Activated T-helper 9 cell treated with anti-CD3 and anti-CD28 coated beads, Interleukin-2, amount 50 U/mL, for 16 hours (primary cell): ENCODE results near the gene KIZ.
"Not testable (repeated sequence)": the region's sequence is repeated elsewhere in the genome, so short reads cannot be mapped to it uniquely, and the experiment has no call there.

Source experiments
- DNase-seq: peaks from one replicate; pipeline ENCODE4 v3.0.0-alpha.2; 2020; ENCODE audit warnings: low read depth

KIZ gene

DNA sequence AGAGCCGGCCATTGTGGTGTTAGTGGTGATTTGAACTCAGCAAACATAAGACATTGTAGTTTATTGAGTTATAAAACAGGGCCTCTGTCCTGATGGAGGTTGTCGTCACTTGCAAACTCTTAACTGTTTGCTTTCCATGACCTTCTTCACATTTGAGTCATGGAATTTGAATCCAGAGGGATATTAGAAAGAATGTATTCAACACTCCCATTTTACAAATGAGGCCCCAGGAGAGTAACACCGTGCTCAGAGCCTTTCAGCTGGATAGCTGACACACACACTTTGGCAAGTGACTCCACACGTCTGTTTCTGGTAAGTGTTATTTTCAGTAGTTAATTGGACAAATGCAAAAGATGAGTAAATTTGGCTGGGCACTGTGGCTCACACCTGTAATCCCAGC lies 104.8 kb downstream of the KIZ start:
- DNase-seq = no peak

DNA sequence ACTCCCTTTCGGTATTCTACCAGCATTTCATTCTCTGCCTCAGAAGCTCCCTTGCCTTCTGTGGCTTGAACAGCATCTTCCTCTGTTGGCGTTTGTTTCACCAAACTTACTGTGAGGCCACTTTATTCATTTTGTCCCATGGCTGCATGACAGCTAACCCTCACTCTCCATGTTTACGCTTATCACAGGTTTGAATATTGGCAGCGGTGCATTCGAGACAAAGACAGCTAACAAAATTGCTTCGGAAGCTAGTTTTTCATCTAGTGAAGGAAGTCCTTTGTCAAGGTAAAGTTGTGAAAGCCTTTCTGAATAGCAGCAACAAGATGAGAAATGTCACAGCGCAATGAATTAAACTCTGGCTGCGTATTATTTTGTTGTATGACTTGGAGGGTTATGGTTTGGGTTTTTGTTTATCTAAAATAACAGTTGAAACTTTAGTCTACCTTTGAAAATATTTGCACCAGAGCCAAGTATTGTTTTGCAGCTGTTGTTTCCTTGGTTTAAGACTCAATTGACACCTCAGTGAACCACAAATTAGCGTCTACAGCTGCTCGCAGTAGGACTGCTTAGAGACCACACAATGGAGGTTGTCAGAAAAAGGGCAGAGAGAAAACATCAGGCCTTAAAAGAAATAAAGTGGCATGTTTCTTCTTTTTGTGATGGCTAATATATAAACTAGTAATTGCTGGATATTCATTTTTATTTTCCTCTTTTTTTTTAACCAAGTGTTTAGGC lies 106.8 kb downstream of the KIZ start:
- no peak for DNase-seq

DNA sequence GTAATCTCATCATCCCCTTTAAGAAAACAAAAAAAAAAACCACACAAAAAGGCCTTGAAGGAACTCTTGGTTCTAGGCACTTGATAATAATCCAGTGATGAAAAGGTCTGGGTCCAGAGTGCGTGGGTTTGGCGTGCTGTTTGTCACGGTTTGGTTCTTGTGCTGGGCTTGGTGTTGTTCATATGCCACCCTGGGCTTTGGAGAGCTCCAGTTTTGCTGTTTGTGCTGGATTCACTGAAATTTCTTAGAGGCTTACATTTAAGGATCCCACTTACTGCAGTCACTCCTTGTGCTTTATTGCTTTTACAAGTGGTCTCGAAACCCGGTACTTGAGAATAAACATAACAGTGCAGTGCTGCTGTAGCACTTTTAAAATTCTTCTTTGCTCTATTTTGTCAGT lies 108.4 kb downstream of the KIZ start:
- DNase-seq = no peak

DNA sequence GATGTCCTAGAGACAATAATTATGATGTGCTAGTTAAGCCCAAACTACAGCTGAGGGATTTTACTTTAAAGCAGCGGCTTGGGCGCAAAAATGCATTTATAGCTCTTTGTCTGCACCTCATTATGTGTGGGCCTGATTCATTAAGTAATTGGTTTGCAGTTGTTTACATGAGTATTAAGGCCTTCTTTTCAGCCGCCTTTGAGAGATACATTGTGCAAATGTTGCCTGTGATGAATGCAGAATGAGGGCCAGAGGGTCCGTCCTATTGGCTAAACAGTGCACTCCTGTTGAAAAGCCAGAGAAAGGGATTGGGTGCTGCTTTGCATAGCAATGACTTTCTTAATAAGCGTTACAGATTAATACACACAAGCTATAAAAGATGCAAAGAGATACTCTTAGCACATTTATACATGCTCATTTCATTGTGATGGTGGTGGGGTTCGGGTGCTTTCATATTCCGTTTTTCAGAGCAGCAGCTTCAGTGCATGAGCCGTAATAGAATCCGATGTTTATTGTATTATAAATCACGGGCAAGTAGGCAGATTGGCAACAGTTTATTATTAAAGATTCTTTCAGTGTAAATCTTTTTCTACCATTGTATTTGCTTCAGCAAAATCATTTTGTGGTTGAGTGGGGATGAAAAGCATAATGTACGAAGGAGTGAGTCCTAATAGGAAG lies 109.1 kb downstream of the KIZ start:
- DNase-seq = no peak

DNA sequence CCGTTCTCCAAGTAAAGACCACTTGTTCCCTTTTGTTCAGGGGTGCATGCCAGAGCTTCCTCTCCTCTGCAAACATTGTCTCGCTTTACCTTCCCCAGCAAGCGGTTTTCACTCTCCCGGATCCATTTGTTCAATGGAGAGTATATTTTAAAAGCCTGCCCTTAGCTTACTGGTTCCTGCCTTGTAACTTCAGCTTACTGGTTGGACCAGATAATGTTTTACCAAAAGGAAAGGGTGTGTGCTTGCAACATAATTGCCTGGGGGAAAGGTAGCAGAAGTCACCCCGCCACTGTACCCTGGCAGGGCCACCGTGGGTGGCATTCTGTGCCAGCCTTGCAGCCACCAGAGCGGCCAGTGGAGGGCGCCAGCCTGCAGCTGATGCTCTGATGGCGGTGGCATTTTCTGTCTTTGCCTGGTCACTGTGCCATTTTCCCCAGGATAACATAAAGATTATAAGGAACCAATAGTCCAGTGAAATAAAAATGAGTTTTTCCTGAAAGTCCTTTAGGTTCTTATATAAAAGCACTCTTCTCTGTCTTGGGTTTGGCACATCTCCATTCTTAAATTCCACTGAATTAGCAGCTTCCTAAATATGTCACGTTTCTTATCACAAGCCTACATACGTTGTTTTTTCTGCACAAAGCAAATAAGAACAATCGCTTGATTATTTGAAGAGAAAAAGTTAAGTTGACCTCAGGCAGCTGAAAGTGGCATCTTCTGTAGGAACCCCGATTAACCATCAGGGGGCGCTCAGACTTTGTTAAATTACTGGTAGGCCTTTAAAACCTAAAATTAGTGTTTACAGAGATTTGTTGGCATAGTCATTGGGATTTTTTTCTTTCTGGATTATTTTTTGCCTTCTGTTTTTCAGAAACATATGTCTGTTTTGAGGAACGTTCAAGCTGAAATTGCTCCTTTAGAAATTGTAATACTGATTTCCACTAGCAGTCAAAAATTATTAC lies 109.9 kb downstream of the KIZ start:
- peak; percentile 27 for DNase-seq

DNA sequence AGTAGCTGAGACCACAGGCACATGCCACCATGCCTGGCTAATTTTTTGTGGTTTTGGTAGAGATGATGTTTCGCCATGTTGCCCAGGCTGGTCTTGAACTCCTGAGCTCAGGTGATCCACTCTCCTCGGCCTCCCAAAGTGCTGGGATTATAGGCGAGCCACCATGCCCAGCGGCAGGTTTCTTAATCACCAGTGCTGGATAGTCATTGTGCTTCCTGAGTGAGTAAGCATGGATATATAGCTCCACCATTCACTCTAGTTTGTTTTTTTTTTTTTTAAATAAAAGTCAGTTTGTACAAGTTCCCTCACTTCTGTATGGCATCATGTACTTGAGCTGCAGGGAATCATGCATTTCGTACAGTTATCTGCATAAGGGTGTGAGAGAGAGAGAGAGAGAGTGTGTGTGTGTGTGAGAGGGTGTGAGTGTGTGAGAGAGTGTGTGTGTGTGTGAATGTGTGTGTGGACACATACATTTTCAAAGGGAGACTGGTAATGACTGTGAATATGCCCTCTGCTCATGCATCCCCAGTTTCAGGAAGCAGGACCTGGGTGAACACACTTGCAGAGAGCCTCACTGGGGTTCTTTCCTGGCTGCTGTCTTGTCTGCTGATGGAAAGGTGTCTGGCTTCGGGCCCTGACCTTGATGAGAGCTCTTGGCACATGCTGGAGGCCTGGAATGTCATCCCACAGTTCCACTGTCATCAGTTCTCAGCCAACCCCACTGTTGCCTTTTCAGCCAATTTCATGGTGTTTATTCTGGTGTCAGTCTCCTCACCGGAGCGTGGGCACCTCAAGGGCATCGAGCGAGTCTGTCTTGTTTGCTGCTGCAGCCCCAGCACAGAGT lies 112.3 kb downstream of the KIZ start:
- no peak for DNase-seq

DNA sequence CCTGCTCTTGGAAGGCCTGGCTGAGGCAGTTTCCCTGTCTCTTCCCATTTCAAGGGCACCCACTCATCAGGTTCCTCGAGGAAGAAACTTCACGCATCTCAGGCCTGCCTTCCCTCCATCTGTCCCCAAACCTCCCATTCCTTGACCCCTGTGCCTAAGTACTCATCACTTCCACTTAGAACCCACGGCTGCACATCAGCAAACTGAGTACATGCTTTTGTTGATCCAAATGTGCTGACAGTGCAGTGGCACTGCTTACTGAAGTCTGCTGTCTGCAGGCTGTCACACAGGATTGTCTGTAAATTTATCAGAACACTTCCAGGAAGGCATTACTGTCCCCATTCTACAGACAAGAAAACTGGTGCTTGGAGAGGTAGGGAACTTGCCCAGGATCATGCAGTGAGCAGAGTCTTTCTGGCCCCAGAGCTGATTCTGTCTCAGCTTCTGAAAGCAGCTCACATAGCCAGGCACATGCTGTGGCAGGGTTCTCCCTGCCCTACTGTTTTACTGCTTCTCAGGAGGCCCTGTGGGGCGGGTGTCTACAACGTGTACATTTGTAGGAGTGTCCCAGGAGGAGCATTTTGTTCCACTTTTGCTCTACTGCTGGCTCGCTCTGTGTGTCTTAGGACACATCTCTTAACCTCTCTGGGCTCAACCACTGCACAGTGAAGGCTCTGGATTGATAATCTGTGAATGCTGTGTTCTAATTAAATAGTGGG lies 113.1 kb downstream of the KIZ start:
- no peak for DNase-seq

DNA sequence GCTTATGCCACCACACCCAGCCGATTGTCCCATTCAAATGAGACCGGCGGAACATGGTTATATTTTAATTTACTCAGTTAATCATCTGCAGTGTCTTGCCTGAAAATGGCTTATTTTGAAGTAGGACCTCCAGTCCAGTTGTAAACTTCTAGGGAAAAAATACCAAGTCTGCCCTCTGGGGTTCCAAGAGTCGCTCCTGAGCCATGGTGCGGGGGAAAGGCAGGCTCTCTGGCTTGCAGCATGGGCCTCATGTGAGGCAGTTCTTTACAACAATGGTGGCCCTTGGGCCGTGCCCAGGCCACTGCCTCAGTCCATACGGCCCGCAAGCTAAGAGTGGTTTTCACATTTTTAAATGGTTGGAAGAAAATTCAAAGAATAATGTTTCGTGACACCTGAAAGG lies 114.5 kb downstream of the KIZ start:
- no peak for DNase-seq

DNA sequence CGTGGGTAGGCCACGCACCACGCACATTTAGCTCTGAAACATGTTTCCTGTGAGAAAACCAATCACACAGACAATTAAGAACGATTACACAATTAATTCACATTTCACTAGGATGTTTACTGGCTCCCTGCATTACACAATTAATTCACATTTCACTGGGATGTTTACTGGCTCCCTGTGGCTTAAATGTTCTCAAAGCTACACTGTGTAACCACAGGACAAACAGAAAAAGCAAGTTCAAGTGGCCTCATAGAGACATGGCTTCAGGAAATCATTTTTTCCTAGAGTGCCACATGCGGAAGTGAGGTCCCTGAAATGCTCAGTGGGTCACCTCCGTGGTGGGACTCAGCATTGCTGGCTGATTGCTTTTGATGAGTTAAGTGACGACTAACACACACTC lies 115.5 kb downstream of the KIZ start:
- DNase-seq = no peak

DNA sequence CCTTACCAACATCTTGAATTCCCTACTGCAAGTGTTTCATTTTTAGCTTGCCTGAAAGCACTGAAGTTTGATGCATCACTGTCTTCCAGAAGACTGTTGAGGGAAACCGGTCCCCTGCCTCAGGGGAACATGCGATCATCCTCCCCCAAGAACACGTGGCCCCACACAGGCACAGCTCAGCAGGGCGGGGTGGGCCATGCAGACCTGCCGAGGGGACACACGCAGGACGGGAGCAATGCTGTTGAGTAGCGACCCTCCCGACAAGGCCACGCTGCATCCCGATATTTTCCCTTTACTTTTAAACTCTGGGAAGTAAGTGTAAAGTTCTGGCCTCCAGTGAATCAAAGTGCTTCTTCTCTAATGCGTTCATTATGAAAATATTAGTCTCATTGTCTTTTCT lies 117.9 kb downstream of the KIZ start:
- DNase-seq = no peak

DNA sequence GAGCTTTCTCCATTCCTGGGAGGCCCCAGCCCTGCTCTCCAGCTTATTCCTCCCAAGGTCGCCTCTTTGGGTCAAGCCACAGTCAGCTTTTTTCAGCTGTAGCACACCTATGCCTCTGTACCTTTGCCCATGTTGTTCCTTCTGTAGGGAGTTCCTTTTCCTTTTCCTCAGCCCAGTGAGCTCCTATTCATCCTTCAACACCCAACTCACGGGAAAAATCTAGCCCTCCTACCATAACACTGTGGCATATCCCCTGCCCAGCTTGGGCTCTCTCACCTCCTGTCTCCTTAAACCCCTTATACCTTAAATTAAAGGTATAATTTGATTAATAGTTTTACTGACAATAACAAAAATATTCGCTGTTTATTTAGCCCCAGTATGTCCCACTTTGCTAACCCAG lies 118.9 kb downstream of the KIZ start:
- DNase-seq = no peak

DNA sequence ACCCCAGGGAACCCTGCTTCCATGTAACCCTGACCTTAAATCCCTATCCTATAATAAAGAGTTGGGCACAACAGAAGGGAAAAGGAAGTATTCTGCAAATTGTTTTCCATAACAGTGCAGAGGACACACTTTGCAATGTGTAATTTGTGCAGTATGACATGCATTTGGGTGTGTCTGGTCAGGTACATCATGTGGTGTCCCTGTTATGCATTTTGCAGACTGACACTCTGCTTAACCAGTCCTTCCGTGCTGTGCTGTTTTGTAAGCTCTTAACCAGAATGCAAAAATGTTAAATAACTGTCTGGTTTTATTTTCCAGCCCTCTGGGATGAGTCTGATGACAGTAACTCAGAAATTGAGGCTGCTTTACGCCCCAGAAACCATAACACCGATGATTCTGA lies 120.3 kb downstream of the KIZ start:
- DNase-seq = no peak

DNA sequence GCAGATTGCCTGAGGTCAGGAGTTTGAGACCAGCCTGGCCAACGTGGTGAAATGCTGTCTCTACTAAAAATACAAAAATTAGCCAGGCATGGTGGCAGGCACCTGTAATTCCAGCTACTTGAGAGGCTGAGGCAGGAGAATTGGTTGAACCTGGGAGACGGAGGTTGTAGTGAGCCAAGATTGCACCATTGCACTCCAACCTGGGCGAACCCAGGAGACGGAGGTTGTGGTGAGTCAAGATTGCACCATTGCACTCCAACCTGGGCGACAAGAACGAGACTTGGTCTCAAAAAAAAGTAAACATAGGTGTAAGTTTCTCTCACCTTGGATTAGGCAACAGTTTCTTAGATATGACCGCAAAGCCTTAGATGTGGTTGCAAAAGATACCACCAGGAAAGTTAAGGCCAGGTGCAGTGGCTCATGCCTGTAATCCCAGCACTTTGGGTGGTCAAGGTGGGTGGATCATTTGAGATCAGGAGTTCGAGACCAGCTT lies 121.8 kb downstream of the KIZ start:
- DNase-seq = not testable (repeated sequence)

DNA sequence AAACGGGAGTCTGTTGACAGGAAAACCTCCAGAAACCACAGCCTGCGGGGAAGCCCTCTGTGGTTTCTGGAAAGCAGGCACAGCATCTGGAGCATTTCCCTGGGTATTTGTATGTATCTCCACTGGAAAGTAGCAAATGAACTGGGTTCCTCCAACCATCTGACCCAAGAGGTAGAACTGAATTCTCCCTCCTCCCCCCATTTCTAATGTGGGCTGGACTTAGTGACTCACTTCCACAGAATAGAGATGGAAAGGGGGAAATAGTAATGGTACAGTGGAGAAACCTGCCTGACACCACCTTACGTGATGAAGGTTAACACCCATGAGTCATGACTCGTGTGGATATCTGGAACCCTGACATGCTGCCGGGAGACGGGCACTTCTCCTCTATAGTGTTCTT lies 125.4 kb downstream of the KIZ start:
- no peak for DNase-seq

DNA sequence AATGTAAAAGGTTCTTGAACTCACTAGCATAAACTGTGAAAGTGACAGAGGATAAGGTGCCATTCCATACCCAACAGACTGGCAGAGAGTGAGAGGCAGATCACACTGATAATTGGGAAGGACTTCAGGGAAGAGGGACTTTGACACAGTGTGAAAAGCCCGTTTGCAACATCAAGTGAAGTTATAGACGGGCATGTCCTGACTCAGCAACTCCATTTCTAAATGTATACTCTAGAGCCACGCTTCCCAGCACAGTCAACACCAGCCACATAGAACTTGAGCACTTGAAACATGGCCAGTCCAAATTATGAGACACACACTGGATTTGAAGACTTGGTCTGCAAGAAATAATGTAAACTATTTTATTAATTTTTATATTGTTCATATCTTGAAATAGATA lies 131.3 kb downstream of the KIZ start:
- DNase-seq = no peak

DNA sequence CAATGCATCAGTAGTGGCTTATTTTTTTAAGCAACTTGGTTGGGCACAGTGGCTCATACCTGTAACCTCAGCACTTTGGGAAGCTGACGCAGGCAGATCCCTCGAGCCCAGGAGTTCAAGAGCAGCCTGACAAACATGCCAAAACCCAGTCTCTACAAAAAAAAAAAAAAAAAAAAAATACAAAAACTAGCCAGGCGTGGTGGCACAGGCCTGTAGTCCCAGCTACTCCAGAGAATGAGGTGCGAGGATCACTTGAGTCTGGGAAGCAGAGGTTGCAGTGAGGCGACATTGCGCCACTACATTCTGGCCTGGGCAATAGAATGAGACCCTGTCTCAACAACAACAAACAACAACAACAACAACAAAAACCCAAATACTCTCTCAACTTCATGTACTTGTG lies 132.5 kb downstream of the KIZ start:
- no peak for DNase-seq

DNA sequence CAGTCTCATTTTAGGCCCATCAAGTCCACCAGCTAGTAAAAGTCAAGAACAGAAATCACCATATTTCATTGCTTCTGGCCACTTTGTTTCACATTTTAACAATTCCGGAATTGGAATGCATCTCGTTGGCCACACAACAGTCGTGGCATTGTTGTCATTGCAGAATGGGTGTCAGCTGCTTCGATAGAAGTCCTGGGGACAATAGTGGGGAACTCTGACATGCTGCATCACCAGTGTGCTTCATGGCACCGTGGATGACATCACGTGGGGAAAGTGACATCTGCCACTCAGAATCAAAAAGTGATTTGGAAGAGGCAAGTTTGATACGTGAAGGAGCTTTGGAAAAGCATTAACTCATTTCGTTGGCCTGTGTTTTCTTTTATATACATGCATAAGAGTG lies 133.5 kb downstream of the KIZ start:
- DNase-seq = no peak

DNA sequence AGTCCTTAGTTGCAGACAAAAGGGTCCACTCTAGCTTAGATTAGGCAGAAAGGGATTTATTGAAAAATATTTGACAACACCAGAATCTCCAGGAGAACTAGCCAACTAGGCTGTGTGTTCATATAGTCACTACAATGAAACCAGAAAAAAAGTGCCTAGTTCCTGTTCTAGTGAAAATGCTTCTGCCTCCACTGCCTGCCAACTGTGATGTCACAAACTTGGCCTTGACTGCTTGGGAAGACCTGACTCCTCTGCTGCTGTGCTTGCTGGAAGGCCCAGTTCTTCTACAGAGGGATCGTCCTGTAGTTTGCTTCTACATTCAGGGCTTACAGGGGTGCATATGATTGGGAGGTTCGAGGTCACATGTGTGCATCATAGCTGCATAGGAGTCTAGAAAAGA lies 136.9 kb downstream of the KIZ start:
- DNase-seq = no peak

DNA sequence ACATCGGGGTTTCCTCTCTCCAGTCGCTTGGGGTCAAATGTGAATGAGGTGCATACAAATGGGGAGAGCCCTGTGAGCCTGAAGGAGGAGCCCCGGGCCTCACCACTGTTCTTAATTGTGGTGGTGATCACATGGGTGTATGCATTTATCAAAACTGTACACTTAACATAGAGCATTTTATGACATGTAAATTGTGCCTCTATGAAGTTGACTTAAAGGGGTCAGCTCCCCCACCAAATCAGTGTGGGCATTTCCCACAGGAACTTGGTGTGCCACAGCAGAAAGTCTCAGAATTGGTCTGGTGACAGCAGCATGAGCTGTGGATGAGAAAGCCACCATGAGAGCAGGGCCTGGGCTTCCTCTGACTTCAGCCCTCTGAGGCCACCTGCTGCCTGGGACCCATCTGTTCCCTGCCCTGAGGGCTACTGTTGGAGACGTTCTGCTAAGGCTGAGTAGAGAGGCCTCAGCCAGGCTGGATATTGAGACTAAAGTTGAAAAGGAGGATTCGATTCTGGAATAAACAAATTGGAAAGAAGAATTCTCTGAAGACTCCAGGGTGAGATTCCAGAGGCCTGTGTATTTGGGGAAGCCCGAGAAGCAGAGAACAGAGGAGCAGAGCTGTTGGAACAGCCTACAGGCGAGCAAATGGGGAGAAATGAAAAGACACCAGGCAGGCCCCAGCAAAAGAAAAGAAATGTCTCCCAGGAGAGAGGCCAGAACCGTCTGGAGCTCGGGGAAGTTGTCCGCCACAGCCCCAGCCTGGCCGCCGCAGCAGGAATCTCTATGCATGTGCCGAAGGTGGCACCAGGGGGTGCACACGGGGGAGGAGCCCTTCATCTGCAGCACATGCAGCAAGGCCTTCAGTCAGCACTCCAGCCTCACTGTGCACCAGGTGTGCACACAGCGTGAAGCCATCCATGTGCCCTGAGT lies 139.6 kb downstream of the KIZ start:
- DNase-seq = no peak

DNA sequence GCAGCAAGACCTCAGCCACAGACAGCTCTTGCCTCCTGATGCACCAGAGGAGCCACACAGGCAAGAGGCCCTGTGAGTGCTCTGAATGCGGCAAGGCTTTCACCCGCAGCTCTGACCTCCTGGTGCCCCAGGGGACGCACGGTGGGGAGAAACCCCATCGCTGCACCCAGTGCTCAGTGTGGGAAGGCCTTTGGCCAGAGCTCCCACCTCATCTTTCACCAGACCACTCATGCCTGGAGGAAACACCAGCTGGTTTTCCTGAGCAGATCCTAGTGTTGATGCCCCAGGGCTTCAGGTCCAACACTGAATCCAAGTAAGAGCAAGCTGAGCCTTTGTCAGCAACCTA lies 140.3 kb downstream of the KIZ start:
- DNase-seq = no peak
